ENCODE results near the gene MAGEF1.

MAGEF1 gene

GRCh38 chr3:184663356-184663755 lies 48.5 kb downstream of the MAGEF1 start:
- DNase-seq, result no peak

- DNase-seq, result no peak
Observed at GRCh38 chr3:184662187-184662586, 49.7 kb downstream of the MAGEF1 start.

GRCh38 chr3:184660931-184661330 lies 50.9 kb downstream of the MAGEF1 start:
- no peak for DNase-seq

Measured in activated T-cell treated with anti-CD3 and anti-CD28 coated beads for 4 hours (primary cell).